Stomach smooth muscle (tissue), 2 donors: ENCODE results near the gene CSF1R.

Experiments
- H3K27ac ChIP-seq: one replicate; pipeline ENCODE4 v1.7.0; 2013; ENCODE audit warnings: mild to moderate bottlenecking, low read length, inconsistent platforms
- H3K27me3 ChIP-seq, 2 donors: one replicate each; pipeline ENCODE4 v1.7.0; 2013; ENCODE audit warnings: low read length in 2 of 2; ENCODE audit not compliant: insufficient read depth in 2 of 2, control insufficient read depth in 1 of 2
- H3K36me3 ChIP-seq, 2 donors: one replicate each; pipeline ENCODE4 v1.7.0; 2013; ENCODE audit warnings: low read length in 2 of 2; ENCODE audit not compliant: control insufficient read depth in 2 of 2, insufficient read depth in 2 of 2
- H3K4me1 ChIP-seq: one replicate; pipeline ENCODE4 v1.7.0; 2013; ENCODE audit warnings: low read length; ENCODE audit not compliant: control insufficient read depth, insufficient read depth
- H3K4me3 ChIP-seq, 2 donors: one replicate each; pipeline ENCODE4 v1.7.0; 2013; ENCODE audit warnings: low read length in 2 of 2
- H3K9ac ChIP-seq, 2 donors: one replicate each; pipeline ENCODE4 v1.7.0; 2013; ENCODE audit warnings: low read length in 2 of 2, mild to moderate bottlenecking in 1 of 2
- H3K9me3 ChIP-seq, 2 donors: one replicate each; pipeline ENCODE4 v1.7.0; 2013; ENCODE audit warnings: low read length in 2 of 2; ENCODE audit not compliant: control insufficient read depth in 2 of 2
- donor health status: healthy.
- donor health status: Pancreatic carcinoma.

CSF1R gene

GRCh38 chr5:150059623-150060022 is 26.7 kb downstream of the CSF1R start:
- Histone ChIP-seq H3K27ac (no peak overlapping the region), H3K27me3 (no peaks in the 10 kb centered on the region), H3K36me3 (peaks cover 2 to 3% of the 10 kb centered on the region in 2 donors), H3K9ac (no peak overlapping the region), H3K9me3 (no peaks in the 10 kb centered on the region), H3K4me3 (no peak overlapping the region), H3K4me1 (no peaks in the 10 kb centered on the region)

- no peak overlapping the region for H3K9ac ChIP-seq
- peaks cover 5 to 11% of the 10 kb centered on the region in 2 donors for H3K36me3 ChIP-seq
- H3K4me1 ChIP-seq = no peaks in the 10 kb centered on the region
- no peak overlapping the region for H3K27ac ChIP-seq
- no peaks in the 10 kb centered on the region for H3K27me3 ChIP-seq
- no peaks in the 10 kb centered on the region for H3K9me3 ChIP-seq
- no peak overlapping the region for H3K4me3 ChIP-seq
Measured at GRCh38 chr5:150058480-150059126, 27.8 kb downstream of the CSF1R start.

GRCh38 chr5:150057996-150058395 is 28.4 kb downstream of the CSF1R start:
- Histone ChIP-seq H3K9me3 (no peaks in the 10 kb centered on the region), H3K27me3 (no peaks in the 10 kb centered on the region), H3K4me3 (no peak overlapping the region), H3K36me3 (peaks cover 9 to 16% of the 10 kb centered on the region in 2 donors), H3K9ac (no peak overlapping the region), H3K4me1 (no peaks in the 10 kb centered on the region), H3K27ac (no peak overlapping the region)

- no peaks in the 10 kb centered on the region for H3K4me1 ChIP-seq
- peaks cover 13 to 21% of the 10 kb centered on the region in 2 donors for H3K36me3 ChIP-seq
- no peak overlapping the region for H3K9ac ChIP-seq
- H3K27me3 ChIP-seq = no peaks in the 10 kb centered on the region
- H3K4me3 ChIP-seq = no peak overlapping the region
- H3K9me3 ChIP-seq = no peaks in the 10 kb centered on the region
- H3K27ac ChIP-seq = no peak overlapping the region
Measured at GRCh38 chr5:150057511-150057910, 28.8 kb downstream of the CSF1R start.

- H3K4me1 ChIP-seq = no peaks in the 10 kb centered on the region
Measured at GRCh38 chr5:150057052-150057451, 29.3 kb downstream of the CSF1R start.

GRCh38 chr5:150056075-150056443 is 30.3 kb downstream of the CSF1R start:
- Histone ChIP-seq H3K4me3 (no peak overlapping the region), H3K27me3 (no peaks in the 10 kb centered on the region), H3K4me1 (no peaks in the 10 kb centered on the region), H3K36me3 (peaks cover 22 to 36% of the 10 kb centered on the region in 2 donors), H3K9ac (no peak overlapping the region), H3K9me3 (no peaks in the 10 kb centered on the region), H3K27ac (no peak overlapping the region)

More at GRCh38 chr5:150057052-150057451, 29.3 kb downstream of the CSF1R start:
- no peak overlapping the region for H3K27ac ChIP-seq
- H3K9ac ChIP-seq = no peak overlapping the region
- peaks cover 13 to 26% of the 10 kb centered on the region in 2 donors for H3K36me3 ChIP-seq
- no peaks in the 10 kb centered on the region for H3K9me3 ChIP-seq
- no peak overlapping the region for H3K4me3 ChIP-seq
- H3K27me3 ChIP-seq = no peaks in the 10 kb centered on the region

- no peaks in the 10 kb centered on the region for H3K9me3 ChIP-seq
- H3K27ac ChIP-seq = no peak overlapping the region
- H3K4me1 ChIP-seq = no peaks in the 10 kb centered on the region
- H3K9ac ChIP-seq = no peak overlapping the region
- H3K27me3 ChIP-seq = no peaks in the 10 kb centered on the region
- peaks cover 28 to 40% of the 10 kb centered on the region in 2 donors for H3K36me3 ChIP-seq
- H3K4me3 ChIP-seq = no peak overlapping the region
Measured at GRCh38 chr5:150055326-150056074, 30.9 kb downstream of the CSF1R start.

GRCh38 chr5:150054569-150054968 is 31.8 kb downstream of the CSF1R start:
- no peaks in the 10 kb centered on the region for H3K4me1 ChIP-seq
- no peak overlapping the region for H3K27ac ChIP-seq
- H3K27me3 ChIP-seq = no peaks in the 10 kb centered on the region
- H3K36me3 ChIP-seq = peaks cover 33 to 50% of the 10 kb centered on the region in 2 donors
- no peaks in the 10 kb centered on the region for H3K9me3 ChIP-seq
- no peak overlapping the region for H3K4me3 ChIP-seq
- no peak overlapping the region for H3K9ac ChIP-seq

GRCh38 chr5:150053713-150054392 is 32.5 kb downstream of the CSF1R start:
- Histone ChIP-seq H3K9me3 (no peaks in the 10 kb centered on the region), H3K9ac (no peak overlapping the region), H3K27ac (no peak overlapping the region), H3K27me3 (no peaks in the 10 kb centered on the region), H3K4me1 (no peaks in the 10 kb centered on the region), H3K36me3 (peaks cover 40 to 55% of the 10 kb centered on the region in 2 donors), H3K4me3 (no peak overlapping the region)

GRCh38 chr5:150052956-150053712 is 33.2 kb downstream of the CSF1R start:
- no peaks in the 10 kb centered on the region for H3K9me3 ChIP-seq
- no peak overlapping the region for H3K4me3 ChIP-seq
- H3K27ac ChIP-seq = no peak overlapping the region
- no peaks in the 10 kb centered on the region for H3K27me3 ChIP-seq
- H3K4me1 ChIP-seq = no peaks in the 10 kb centered on the region
- H3K36me3 ChIP-seq = peaks cover 47 to 62% of the 10 kb centered on the region in 2 donors
- H3K9ac ChIP-seq = no peak overlapping the region
